Right atrium auricular region (tissue), 2 donors: ENCODE results near the gene SMIM26. TPM values are rescaled to one million over a fixed set of nuclear protein-coding genes. Genes with fewer than 3 reads are reported as not detected.

Source experiments
- DNase-seq: peaks from one replicate; pipeline ENCODE4 v3.0.0-alpha.2; 2019; ENCODE audit warnings: low spot score
- H3K27ac ChIP-seq, 2 donors: fragments of 200-600 bp; sonication (generic); 1 replicate in 1 of 2; 2 replicates in 1 of 2; pipeline ENCODE4 v1.5.1; 2016 to 2019
- H3K27me3 ChIP-seq, 2 donors: fragments of 200-600 bp; sonication (generic); one replicate each; pipeline versions ENCODE4 v1.5.1 to v1.6.0; 2017 to 2019
- H3K36me3 ChIP-seq: fragments of 200-600 bp; sonication (generic); one replicate; pipeline ENCODE4 v1.5.1; 2016
- H3K4me1 ChIP-seq, 2 donors: fragments of 200-600 bp; sonication (generic); one replicate each; pipeline versions ENCODE4 v1.5.1 to v1.6.0; 2017 to 2019
- H3K4me3 ChIP-seq, 2 donors: fragments of 200-600 bp; sonication (generic); 1 replicate in 1 of 2; 2 replicates in 1 of 2; pipeline ENCODE4 v1.5.1; 2017 to 2019; ENCODE audit warnings: mild to moderate bottlenecking in 1 of 2, moderate library complexity in 1 of 2
- H3K9me3 ChIP-seq, 2 donors: fragments of 200-600 bp; sonication (generic); one replicate each; pipeline ENCODE4 v1.5.1; 2019
- CTCF ChIP-seq, 2 donors: fragments of 200-600 bp; sonication (generic); IDR thresholded peaks; one replicate each; pipeline ENCODE4 v1.5.1; 2019; ENCODE audit warnings: antibody characterized with exemption in 2 of 2
- total RNA-seq, 2 donors: library from RNA; depleted of rRNA; stranded (reverse); fragments of >200 nt; gene quantifications; one replicate each; pipeline ENCODE4 v1.1.0, GENCODE V29; 2016

Gene SMIM26
- total RNA-seq, 2 donors from 2014 or later: 165 to 170 TPM

GRCh38 chr20:18596270-18596669, 29.0 kb downstream of the SMIM26 start:
- no peak for TF ChIP-seq CTCF (IDR thresholded peaks at IDR 0.05)
- H3K36me3 ChIP-seq: peaks cover 24% of the 10 kb centered on the region
- no peaks in the 10 kb centered on the region for H3K9me3 ChIP-seq
- DNase-seq: no peak
- no peak overlapping the region for H3K4me3 ChIP-seq
- H3K4me1 ChIP-seq: no peaks in the 10 kb centered on the region
- no peak overlapping the region for H3K27ac ChIP-seq
- H3K27me3 ChIP-seq: no peaks in the 10 kb centered on the region

- no peak for DNase-seq
- H3K4me3 ChIP-seq: no peak overlapping the region
- no peaks in the 10 kb centered on the region for H3K4me1 ChIP-seq
- no peaks in the 10 kb centered on the region for H3K27me3 ChIP-seq
- no peak for TF ChIP-seq CTCF (IDR thresholded peaks at IDR 0.05)
- H3K36me3 ChIP-seq: peaks cover 8% of the 10 kb centered on the region
- H3K27ac ChIP-seq: no peak overlapping the region
- H3K9me3 ChIP-seq: no peaks in the 10 kb centered on the region
Measured at GRCh38 chr20:18609741-18610140, 42.5 kb downstream of the SMIM26 start.

GRCh38 chr20:18611492-18611891, 44.3 kb downstream of the SMIM26 start:
- H3K27me3 ChIP-seq: no peaks in the 10 kb centered on the region
- H3K4me3 ChIP-seq: no peak overlapping the region
- H3K4me1 ChIP-seq: peaks cover 0 to 5% of the 10 kb centered on the region in 2 donors
- no peak overlapping the region for H3K27ac ChIP-seq
- DNase-seq: no peak
- no peaks in the 10 kb centered on the region for H3K9me3 ChIP-seq
- H3K36me3 ChIP-seq: peaks cover 8% of the 10 kb centered on the region
- TF ChIP-seq CTCF (IDR thresholded peaks at IDR 0.05): no peak

- no peaks in the 10 kb centered on the region for H3K27me3 ChIP-seq
- H3K9me3 ChIP-seq: no peaks in the 10 kb centered on the region
- no peak overlapping the region for H3K4me3 ChIP-seq
- no peak overlapping the region for H3K27ac ChIP-seq
- no peak for TF ChIP-seq CTCF (IDR thresholded peaks at IDR 0.05)
- H3K4me1 ChIP-seq: peaks cover 0 to 5% of the 10 kb centered on the region in 2 donors
- DNase-seq: no peak
- H3K36me3 ChIP-seq: peaks cover 8% of the 10 kb centered on the region
Measured at GRCh38 chr20:18613553-18613952, 46.3 kb downstream of the SMIM26 start.

- Histone ChIP-seq H3K27ac (no peak overlapping the region), H3K4me1 (peaks cover 0 to 5% of the 10 kb centered on the region in 2 donors)
- no peak for DNase-seq
Measured at GRCh38 chr20:18614244-18614643, 47.0 kb downstream of the SMIM26 start.

More at GRCh38 chr20:18614244-18614643, 47.0 kb downstream of the SMIM26 start:
- no peak for TF ChIP-seq CTCF (IDR thresholded peaks at IDR 0.05)
- Histone ChIP-seq H3K27me3 (no peaks in the 10 kb centered on the region), H3K4me3 (no peak overlapping the region), H3K9me3 (no peaks in the 10 kb centered on the region), H3K36me3 (peaks cover 4% of the 10 kb centered on the region)
